CD4-positive, alpha-beta T cell (primary cell): ENCODE measurements around the gene ACOT12. TPM values are rescaled to one million over a fixed set of nuclear protein-coding genes. Genes with fewer than 3 reads are reported as not detected.

Source experiments
- ATAC-seq: fragments of 200-7000 bp; cut with Tn5 transposase; one replicate; pipeline ENCODE4 v1.10.0; 2022; ENCODE audit warnings: mild to moderate bottlenecking; ENCODE audit not compliant: poor library complexity
- CTCF ChIA-PET: fragments of 350-600 bp; sonication (Branson Sonifier 250); formaldehyde crosslinking; loops from one replicate; lab custom pipeline; 2021; ENCODE audit warnings: antibody characterized with exemption, inconsistent platforms; lab: Charles Lee
- POLR2A ChIA-PET: fragments of 350-600 bp; sonication (Branson Sonifier 250); formaldehyde crosslinking; loops from one replicate; lab custom pipeline; 2021; ENCODE audit warnings: antibody characterized with exemption, inconsistent platforms; lab: Charles Lee
- DNase-seq, 14 experiments: peaks; one replicate each; pipeline ENCODE4 v3.0.0-alpha.2; 2013 to 2020; ENCODE audit warnings: mixed read lengths in 2 of 14
- H3K27ac ChIP-seq, 2 donors: one replicate each; pipeline versions ENCODE4 v1.5.1 to v1.7.0; 2013; ENCODE audit warnings: low read length in 2 of 2, low read depth in 1 of 2, mild to moderate bottlenecking in 1 of 2
- H3K27me3 ChIP-seq, 2 experiments: 1 replicate in 1 of 2; 2 replicates in 1 of 2; pipeline versions ENCODE4 v1.6.1 to v1.7.0; 2013; ENCODE audit warnings: low read length in 2 of 2, control low read depth in 1 of 2, mild to moderate bottlenecking in 1 of 2, moderate library complexity in 1 of 2; ENCODE audit not compliant: insufficient read depth in 2 of 2, control insufficient read depth in 1 of 2
- H3K36me3 ChIP-seq: one replicate; pipeline ENCODE4 v1.6.1; 2013; ENCODE audit warnings: low read length, control low read depth; ENCODE audit not compliant: insufficient read depth
- H3K4me1 ChIP-seq: one replicate; pipeline ENCODE4 v1.6.1; 2013; ENCODE audit warnings: low read length, control low read depth; ENCODE audit not compliant: insufficient read depth
- H3K4me3 ChIP-seq: one replicate; pipeline ENCODE4 v1.5.1; 2013; ENCODE audit warnings: mild to moderate bottlenecking, low read length, moderate library complexity
- H3K9me3 ChIP-seq, 2 experiments: 1 replicate in 1 of 2; 2 replicates in 1 of 2; pipeline versions ENCODE4 v1.6.1 to v1.7.0; 2013; ENCODE audit warnings: low read length in 2 of 2, mild to moderate bottlenecking in 2 of 2, control low read depth in 1 of 2, moderate library complexity in 1 of 2; ENCODE audit not compliant: control insufficient read depth in 1 of 2, insufficient read depth in 1 of 2
- H3K27ac Mint-ChIP-seq: one replicate; pipeline ENCODE4 v1.8.0; 2020; ENCODE audit warnings: mixed read lengths
- H3K27me3 Mint-ChIP-seq: one replicate; pipeline ENCODE4 v1.8.0; 2021; ENCODE audit warnings: mixed read lengths
- H3K36me3 Mint-ChIP-seq: one replicate; pipeline ENCODE4 v1.8.0; 2021; ENCODE audit warnings: low read depth, mixed read lengths
- H3K4me1 Mint-ChIP-seq: one replicate; pipeline ENCODE4 v1.8.0; 2021; ENCODE audit warnings: low read depth, mixed read lengths
- H3K4me3 Mint-ChIP-seq: one replicate; pipeline ENCODE4 v1.8.0; 2020; ENCODE audit warnings: mild to moderate bottlenecking, mixed read lengths
- H3K9me3 Mint-ChIP-seq: one replicate; pipeline ENCODE4 v1.8.0; 2020; ENCODE audit warnings: mixed read lengths
- intact Hi-C, 2 experiments: fragments of 100-400 bp; cut with DNase I in 1 of 2; cut with micrococcal nuclease in 1 of 2; formaldehyde crosslinking; loops; one replicate each; pipeline versions ENCODE4 v1.15.1 to v1.9.0; 2023 to 2025; cut with DNase I, micrococcal nuclease
- total RNA-seq, 174 experiments: library from RNA in 2 of 174; stranded (reverse) in 2 of 174; gene quantifications; one replicate each; pipeline ENCODE4 v1.2.3 and lab custom pipeline; 2021 to 2026
- TF ChIP-seq, protein P1 (sequence below): fragments of 200-600 bp; IDR thresholded peaks from one replicate; pipeline ENCODE4 v1.8.0; 2022; ENCODE audit warnings: antibody characterized with exemption, mild to moderate bottlenecking

The ACOT12 gene
- total RNA-seq, 2 experiments from 2014 or later = 0.39 to 0.44 TPM

DNA sequence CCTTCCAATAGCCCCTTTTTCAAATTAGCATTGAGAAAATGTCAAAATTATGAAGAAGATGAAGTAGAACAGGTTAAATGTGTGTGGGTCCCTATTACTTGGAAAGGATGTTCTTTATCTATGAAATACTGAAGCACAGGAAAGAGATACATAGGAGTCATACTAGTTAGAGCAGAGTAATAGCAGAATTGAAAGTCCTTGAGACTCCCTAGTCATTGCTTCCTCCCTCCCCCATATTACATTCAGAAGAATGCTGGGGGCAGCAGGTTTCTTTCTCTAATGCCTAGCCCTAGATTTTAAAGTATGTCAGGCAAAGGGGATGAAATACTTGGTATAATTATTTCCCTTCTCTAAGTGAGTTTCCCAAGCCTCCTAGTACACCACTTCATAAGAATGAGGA lies 88.1 kb downstream of the ACOT12 start:
- H3K27me3 ChIP-seq = no peaks in the 10 kb centered on the region
- intact Hi-C loops = loop anchor here (10.0 kb wide), 5 partner anchors 549 to 1791 kb away; partner anchors contain the start of genes ATG10 (in 1 of the 2), HOMER1 (in 1 of the 2) and ZFYVE16 (in 1 of the 2)
- ATAC-seq (no peak), DNase-seq (no peak)
- Mint-ChIP-seq H3K36me3 (peaks cover 47% of the 10 kb centered on the region), H3K4me3 (no peak overlapping the region), H3K9me3 (no peaks in the 10 kb centered on the region), H3K27me3 (no peaks in the 10 kb centered on the region), H3K4me1 (peaks cover 30% of the 10 kb centered on the region), H3K27ac (no peak overlapping the region)
- no peak overlapping the region for H3K27ac ChIP-seq
- no peaks in the 10 kb centered on the region for H3K9me3 ChIP-seq
- TF ChIP-seq, protein P1, sequence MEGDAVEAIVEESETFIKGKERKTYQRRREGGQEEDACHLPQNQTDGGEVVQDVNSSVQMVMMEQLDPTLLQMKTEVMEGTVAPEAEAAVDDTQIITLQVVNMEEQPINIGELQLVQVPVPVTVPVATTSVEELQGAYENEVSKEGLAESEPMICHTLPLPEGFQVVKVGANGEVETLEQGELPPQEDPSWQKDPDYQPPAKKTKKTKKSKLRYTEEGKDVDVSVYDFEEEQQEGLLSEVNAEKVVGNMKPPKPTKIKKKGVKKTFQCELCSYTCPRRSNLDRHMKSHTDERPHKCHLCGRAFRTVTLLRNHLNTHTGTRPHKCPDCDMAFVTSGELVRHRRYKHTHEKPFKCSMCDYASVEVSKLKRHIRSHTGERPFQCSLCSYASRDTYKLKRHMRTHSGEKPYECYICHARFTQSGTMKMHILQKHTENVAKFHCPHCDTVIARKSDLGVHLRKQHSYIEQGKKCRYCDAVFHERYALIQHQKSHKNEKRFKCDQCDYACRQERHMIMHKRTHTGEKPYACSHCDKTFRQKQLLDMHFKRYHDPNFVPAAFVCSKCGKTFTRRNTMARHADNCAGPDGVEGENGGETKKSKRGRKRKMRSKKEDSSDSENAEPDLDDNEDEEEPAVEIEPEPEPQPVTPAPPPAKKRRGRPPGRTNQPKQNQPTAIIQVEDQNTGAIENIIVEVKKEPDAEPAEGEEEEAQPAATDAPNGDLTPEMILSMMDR = no peak
- ChIA-PET POLR2A (no interaction called here), CTCF (no interaction called here)
- H3K4me3 ChIP-seq = no peak overlapping the region
- peaks cover 14% of the 10 kb centered on the region for H3K4me1 ChIP-seq
- H3K36me3 ChIP-seq = peaks cover 24% of the 10 kb centered on the region

DNA sequence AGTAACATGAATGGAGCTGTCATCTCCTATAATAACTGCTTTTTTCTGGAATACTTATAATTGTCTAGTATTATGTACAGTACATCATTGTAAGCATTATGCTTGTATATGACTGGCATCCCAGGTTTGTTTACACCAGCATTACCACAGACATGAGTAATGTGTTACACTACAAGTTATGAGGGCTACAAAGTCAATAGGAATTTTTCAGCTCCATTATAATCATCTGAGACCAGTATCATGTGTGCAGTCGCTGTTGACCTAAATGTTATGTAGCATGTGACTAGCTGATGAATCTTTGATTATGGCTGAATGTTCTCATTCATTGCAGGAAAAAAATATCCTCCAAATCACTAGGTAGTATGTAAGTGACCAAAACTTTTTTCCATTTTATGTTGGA lies 90.4 kb downstream of the ACOT12 start:
- Mint-ChIP-seq H3K27ac (peak overlapping the region; percentile 34), H3K4me1 (peaks cover 49% of the 10 kb centered on the region), H3K9me3 (no peaks in the 10 kb centered on the region), H3K4me3 (peak overlapping the region; percentile 77), H3K36me3 (peaks cover 26% of the 10 kb centered on the region), H3K27me3 (no peaks in the 10 kb centered on the region)
- Histone ChIP-seq H3K9me3 (no peaks in the 10 kb centered on the region), H3K4me1 (peaks cover 25% of the 10 kb centered on the region), H3K27ac (no peak overlapping the region), H3K36me3 (peaks cover 8% of the 10 kb centered on the region), H3K4me3 (no peak overlapping the region), H3K27me3 (no peaks in the 10 kb centered on the region)
- ATAC-seq = no peak
- TF ChIP-seq, protein P1 = no peak
- CTCF ChIA-PET = interaction anchor here (1.3 kb wide), 1 partner anchor 12 kb away, joined by 3 read pairs; no protein-coding TSS in a partner anchor
- intact Hi-C loops = loop anchor here (5.0 to 10.0 kb wide), 8 partner anchors 551 to 1789 kb away; partner anchors contain the start of genes ATG10 (in 1 of the 2), HOMER1 (in 1 of the 2), RPS23 (in 1 of the 2) and TENT2 (in 1 of the 2)
- no peak for DNase-seq
- POLR2A ChIA-PET = no interaction called here

DNA sequence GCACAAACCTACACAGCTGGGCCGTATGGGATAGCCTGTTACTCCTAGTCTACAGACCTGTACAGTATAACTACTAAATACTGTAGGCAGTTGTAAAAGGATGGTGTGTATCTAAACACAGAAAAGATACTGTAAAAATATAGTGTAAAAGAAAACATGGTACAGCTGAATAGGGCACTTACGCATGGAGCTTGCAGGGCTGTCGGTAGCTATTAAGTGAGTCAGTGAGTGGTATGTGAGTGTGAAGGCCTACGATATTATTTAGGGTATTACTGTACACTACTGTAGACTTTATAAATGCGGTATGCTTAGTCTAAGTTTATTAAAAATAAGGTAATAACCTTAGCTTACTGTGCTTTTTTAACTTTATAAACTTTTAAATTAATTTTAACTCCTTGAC lies 91.3 kb downstream of the ACOT12 start:
- Histone ChIP-seq H3K27me3 (no peaks in the 10 kb centered on the region), H3K9me3 (no peaks in the 10 kb centered on the region), H3K4me3 (peak overlapping the region; percentile 92), H3K27ac (no peak overlapping the region), H3K36me3 (peaks cover 7% of the 10 kb centered on the region), H3K4me1 (peaks cover 25% of the 10 kb centered on the region)
- ATAC-seq = no peak
- Mint-ChIP-seq H3K4me3 (peak overlapping the region; percentile 94), H3K27me3 (no peaks in the 10 kb centered on the region), H3K36me3 (peaks cover 26% of the 10 kb centered on the region), H3K9me3 (no peaks in the 10 kb centered on the region), H3K4me1 (peaks cover 57% of the 10 kb centered on the region), H3K27ac (peak overlapping the region; percentile 91)
- intact Hi-C loops = loop anchor here (5.0 to 10.0 kb wide), 8 partner anchors 552 to 1788 kb away; partner anchors contain the start of genes ATG10 (in 1 of the 2), HOMER1 (in 1 of the 2), RPS23 (in 1 of the 2) and TENT2 (in 1 of the 2)
- TF ChIP-seq, protein P1 = no peak
- POLR2A ChIA-PET = interaction anchor here (0.8 to 2.8 kb wide), 4 partner anchors 12 to 668 kb away, joined by 3 to 12 read pairs (median 4); partner anchors contain the start of gene SSBP2
- CTCF ChIA-PET = no interaction called here
- DNase-seq = no peak
